Mesendoderm (in vitro differentiated cells): ENCODE results near the gene HAPLN2.
A peak's percentile ranks its signal among the peaks of the same experiment; 100 is the strongest.
"Not testable (repeated sequence)": the region's sequence is repeated elsewhere in the genome, so short reads cannot be mapped to it uniquely, and the experiment has no call there.

Experiments used
- DNase-seq: peaks from one replicate; pipeline ENCODE4 v3.0.0; 2013
- H2AK5ac ChIP-seq: 2 replicates; pipeline ENCODE4 v1.6.1; 2013; ENCODE audit warnings: low read length, inconsistent platforms
- H2BK120ac ChIP-seq: 2 replicates; pipeline ENCODE4 v1.6.1; 2013; ENCODE audit warnings: low read depth, mild to moderate bottlenecking, low read length, moderate library complexity, mixed read lengths
- H2BK15ac ChIP-seq: replicated peaks from 2 replicates; pipeline ENCODE4 v1.6.1; 2013; ENCODE audit warnings: low read depth, mild to moderate bottlenecking, moderate library complexity
- H2BK5ac ChIP-seq: 2 replicates; pipeline ENCODE4 v1.6.1; 2013; ENCODE audit warnings: low read length, inconsistent platforms
- H3K18ac ChIP-seq: 2 replicates; pipeline ENCODE4 v1.6.1; 2013; ENCODE audit warnings: mild to moderate bottlenecking, low read length, mixed read lengths
- H3K23ac ChIP-seq: one replicate; pipeline ENCODE4 v1.6.1; 2013; ENCODE audit warnings: low read length
- H3K27ac ChIP-seq: 2 replicates; pipeline ENCODE4 v1.5.1; 2013; ENCODE audit warnings: low read depth, mild to moderate bottlenecking, inconsistent platforms, low read length, moderate library complexity
- H3K27me3 ChIP-seq: 2 replicates; pipeline ENCODE4 v1.6.1; 2013; ENCODE audit warnings: low read length, control low read depth, mild to moderate bottlenecking, inconsistent platforms; ENCODE audit not compliant: insufficient read depth, poor library complexity
- H3K36me3 ChIP-seq: 2 replicates; pipeline ENCODE4 v1.6.1; 2013; ENCODE audit warnings: low read length, inconsistent platforms; ENCODE audit not compliant: control insufficient read depth, insufficient read depth
- H3K4ac ChIP-seq: one replicate; pipeline ENCODE4 v1.6.1; 2013; ENCODE audit warnings: low read depth, mild to moderate bottlenecking, low read length, moderate library complexity
- H3K4me1 ChIP-seq: 2 replicates; pipeline ENCODE4 v1.6.1; 2013; ENCODE audit warnings: low read depth, low read length, inconsistent platforms; ENCODE audit not compliant: control insufficient read depth
- H3K4me2 ChIP-seq: 2 replicates; pipeline ENCODE4 v1.6.1; 2013; ENCODE audit warnings: low read length
- H3K4me3 ChIP-seq: 2 replicates; pipeline ENCODE4 v1.5.1; 2013; ENCODE audit warnings: mild to moderate bottlenecking, low read length
- H3K56ac ChIP-seq: one replicate; pipeline ENCODE4 v1.6.1; 2013; ENCODE audit warnings: low read length
- H3K79me1 ChIP-seq: 2 replicates; pipeline ENCODE4 v1.6.1; 2013; ENCODE audit warnings: low read length, inconsistent platforms
- H3K79me2 ChIP-seq: 2 replicates; pipeline ENCODE4 v1.6.1; 2013; ENCODE audit warnings: mild to moderate bottlenecking, low read length; ENCODE audit not compliant: control insufficient read depth, insufficient read depth
- H3K9ac ChIP-seq: 2 replicates; pipeline ENCODE4 v1.6.1; 2013; ENCODE audit warnings: low read length, inconsistent platforms
- H4K5ac ChIP-seq: one replicate; pipeline ENCODE4 v1.6.1; 2013; ENCODE audit warnings: low read length
- H4K8ac ChIP-seq: one replicate; pipeline ENCODE4 v1.6.1; 2013; ENCODE audit warnings: low read depth, mild to moderate bottlenecking, control low read depth, low read length, moderate library complexity
- WGBS: extraction: QIAGEN DNeasy Blood & Tissue Kit; methylation state at CpG from one replicate; pipeline ENCODE4 v1.1.7; 2013; ENCODE audit warnings: low lambda C conversion rate, missing lambda C conversion rate; ENCODE audit not compliant: insufficient coverage; ENCODE audit errors: extremely low coverage; 5-methylcytosine and 5-hydroxymethylcytosine counted together

HAPLN2 gene

DNA sequence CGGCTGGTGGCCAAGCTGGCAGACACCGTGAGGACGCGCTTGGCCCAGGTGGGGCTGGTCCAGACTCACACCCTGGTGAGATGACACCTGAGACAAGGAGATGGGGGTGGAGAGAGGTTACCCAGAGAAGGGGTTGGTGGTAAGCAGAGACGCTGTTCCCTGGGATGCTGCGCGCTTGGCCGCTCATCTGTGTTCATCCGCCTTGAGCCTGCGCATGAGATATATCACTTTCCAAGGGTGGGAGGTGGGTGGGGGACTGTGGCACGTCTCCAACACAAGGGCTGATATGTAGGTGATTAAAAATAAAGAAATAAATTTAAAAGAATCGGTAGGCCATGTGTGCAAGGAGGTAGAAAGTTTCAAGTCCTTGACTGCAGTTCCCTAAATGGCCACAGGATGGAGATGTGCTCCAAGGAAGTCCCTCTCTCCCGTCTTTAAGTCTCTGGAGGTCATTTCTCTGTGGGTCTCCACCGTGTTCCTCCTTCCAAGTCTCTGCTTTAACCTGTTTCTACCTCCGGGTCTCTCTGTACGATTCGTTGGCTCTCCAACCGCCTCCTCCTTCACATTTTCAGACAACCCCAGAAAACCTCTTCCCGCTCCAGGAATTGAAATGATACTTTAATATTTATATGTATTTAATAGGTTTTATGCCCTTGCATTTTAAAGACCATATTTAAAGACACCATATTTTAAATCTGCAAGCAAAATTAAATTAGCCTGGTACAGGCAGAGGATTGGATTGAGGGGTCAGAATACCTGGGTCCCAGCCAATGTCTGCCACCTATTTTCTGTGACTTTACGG is 35.2 kb upstream of the HAPLN2 start:
- H3K36me3 ChIP-seq: no peaks in the 10 kb centered on the region
- no peak overlapping the region for H4K5ac ChIP-seq
- no peak overlapping the region for H2BK15ac ChIP-seq
- H2AK5ac ChIP-seq: no peak overlapping the region
- WGBS: no CpG with 5 or more reads among the region's 20 CpGs
- DNase-seq: peak; percentile 92
- no peak overlapping the region for H3K4me2 ChIP-seq
- H3K79me1 ChIP-seq: no peaks in the 10 kb centered on the region
- peaks cover 1% of the 10 kb centered on the region for H3K4me1 ChIP-seq
- no peak overlapping the region for H3K4me3 ChIP-seq
- no peaks in the 10 kb centered on the region for H3K27me3 ChIP-seq
- no peak overlapping the region for H3K23ac ChIP-seq
- no peak overlapping the region for H2BK5ac ChIP-seq
- no peak overlapping the region for H2BK120ac ChIP-seq
- peak overlapping the region; percentile 41 for H3K9ac ChIP-seq
- no peak overlapping the region for H3K18ac ChIP-seq
- no peak overlapping the region for H3K27ac ChIP-seq
- peak overlapping the region; percentile 64 for H3K56ac ChIP-seq
- H4K8ac ChIP-seq: no peak overlapping the region
- H3K4ac ChIP-seq: no peak overlapping the region
- H3K79me2 ChIP-seq: no peaks in the 10 kb centered on the region

DNA sequence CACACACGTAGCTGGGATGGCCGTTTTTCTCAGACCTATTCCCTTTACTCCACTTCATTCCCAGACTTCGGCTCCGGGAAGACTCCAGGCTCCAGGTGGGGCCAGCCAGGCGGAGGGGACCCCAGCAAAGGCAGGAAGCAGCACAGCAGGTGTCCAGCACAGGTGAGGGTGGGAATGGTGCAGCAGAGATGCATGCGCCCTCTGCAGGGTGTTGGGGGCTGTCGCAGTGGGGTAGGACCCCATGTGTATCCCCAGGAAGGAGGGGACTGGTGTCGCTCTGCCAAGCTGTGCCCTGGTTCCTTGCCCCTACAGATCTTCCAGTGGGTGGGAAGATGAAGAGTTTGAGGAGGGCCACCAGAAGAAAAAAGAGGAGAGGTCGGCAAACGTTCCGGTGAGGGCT is 34.4 kb upstream of the HAPLN2 start:
- H2BK15ac ChIP-seq: no peak overlapping the region
- WGBS: no CpG with 5 or more reads among the region's 11 CpGs
- H2BK120ac ChIP-seq: no peak overlapping the region
- H3K27me3 ChIP-seq: no peaks in the 10 kb centered on the region
- no peak overlapping the region for H3K18ac ChIP-seq
- H3K4ac ChIP-seq: no peak overlapping the region
- no peak overlapping the region for H3K4me3 ChIP-seq
- H4K5ac ChIP-seq: no peak overlapping the region
- no peak overlapping the region for H4K8ac ChIP-seq
- H2AK5ac ChIP-seq: no peak overlapping the region
- no peak overlapping the region for H3K9ac ChIP-seq
- no peak overlapping the region for H2BK5ac ChIP-seq
- H3K56ac ChIP-seq: peak overlapping the region; percentile 0
- no peaks in the 10 kb centered on the region for H3K36me3 ChIP-seq
- DNase-seq: peak; percentile 65
- H3K4me2 ChIP-seq: no peak overlapping the region
- no peaks in the 10 kb centered on the region for H3K79me2 ChIP-seq
- H3K27ac ChIP-seq: no peak overlapping the region
- peaks cover 1% of the 10 kb centered on the region for H3K4me1 ChIP-seq
- H3K79me1 ChIP-seq: no peaks in the 10 kb centered on the region
- H3K23ac ChIP-seq: no peak overlapping the region

DNA sequence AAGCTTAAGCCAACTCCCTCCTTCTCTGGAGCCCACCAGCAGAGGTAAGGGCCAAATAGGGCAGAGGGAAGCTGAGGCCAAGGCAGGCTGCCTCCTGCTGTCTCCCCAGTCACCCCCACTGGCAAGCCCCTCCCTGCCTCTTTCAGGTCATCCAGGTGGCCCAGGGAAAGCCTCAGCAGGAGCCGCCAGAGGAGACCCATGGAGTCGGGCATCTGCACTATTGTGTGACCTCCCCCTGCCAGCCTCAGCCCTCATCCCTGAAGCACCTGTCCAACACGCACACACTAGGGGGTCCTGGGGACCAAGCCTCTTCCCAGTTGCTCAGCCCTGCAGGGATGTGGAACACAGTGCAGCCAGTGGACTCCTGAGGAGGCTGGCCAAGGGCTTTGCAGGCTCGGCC is 32.9 kb upstream of the HAPLN2 start:
- Histone ChIP-seq H3K79me2 (no peaks in the 10 kb centered on the region), H3K23ac (no peak overlapping the region), H3K4me2 (no peak overlapping the region), H2BK15ac (no peak overlapping the region), H3K27ac (no peak overlapping the region), H3K56ac (no peak overlapping the region), H4K5ac (no peak overlapping the region), H2BK5ac (no peak overlapping the region), H3K79me1 (no peaks in the 10 kb centered on the region), H3K36me3 (no peaks in the 10 kb centered on the region), H3K4me1 (peaks cover 1% of the 10 kb centered on the region), H3K4ac (no peak overlapping the region), H3K18ac (no peak overlapping the region), H3K4me3 (no peak overlapping the region), H4K8ac (no peak overlapping the region), H2BK120ac (no peak overlapping the region), H3K27me3 (no peaks in the 10 kb centered on the region), H2AK5ac (no peak overlapping the region), H3K9ac (no peak overlapping the region)
- no CpG with 5 or more reads among the region's 4 CpGs for WGBS
- DNase-seq: no peak

DNA sequence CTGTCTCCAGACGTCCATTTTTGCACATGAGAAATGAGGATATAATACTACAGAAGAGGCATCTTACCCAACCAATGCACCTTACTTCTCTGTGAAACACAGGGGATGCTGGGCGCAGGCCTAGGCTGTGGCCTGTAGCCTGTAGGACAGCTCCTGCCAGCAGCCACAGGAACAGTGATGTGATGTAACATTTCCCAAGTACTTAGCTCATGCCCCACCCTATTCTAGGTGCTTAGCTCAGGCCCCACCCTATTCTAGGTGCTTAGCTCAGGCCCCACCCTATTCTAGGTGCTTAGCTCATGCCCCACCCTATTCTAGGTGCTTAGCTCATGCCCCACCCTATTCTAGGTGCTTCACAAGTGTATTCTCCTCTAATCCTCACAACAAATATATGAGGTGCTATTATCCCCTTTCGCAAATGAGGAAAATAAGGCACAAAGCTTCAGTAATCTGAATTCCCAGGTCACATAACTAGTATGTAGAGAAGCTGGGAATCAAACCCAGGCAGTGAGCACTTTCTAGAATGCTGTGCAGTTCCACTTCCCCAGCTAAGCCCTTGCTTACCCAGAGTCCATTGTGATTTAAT is 32.2 kb upstream of the HAPLN2 start:
- DNase-seq: no peak
- Histone ChIP-seq H3K27ac (no peak overlapping the region), H4K8ac (no peak overlapping the region), H3K4ac (no peak overlapping the region), H3K4me1 (peaks cover 1% of the 10 kb centered on the region), H2AK5ac (no peak overlapping the region), H4K5ac (no peak overlapping the region), H3K79me2 (no peaks in the 10 kb centered on the region), H3K27me3 (no peaks in the 10 kb centered on the region), H3K4me2 (no peak overlapping the region), H3K18ac (no peak overlapping the region), H3K56ac (no peak overlapping the region), H2BK5ac (no peak overlapping the region), H3K36me3 (no peaks in the 10 kb centered on the region), H2BK120ac (no peak overlapping the region), H2BK15ac (no peak overlapping the region), H3K4me3 (no peak overlapping the region), H3K23ac (no peak overlapping the region), H3K79me1 (no peaks in the 10 kb centered on the region), H3K9ac (no peak overlapping the region)
- no CpG with 5 or more reads among the region's 3 CpGs for WGBS

DNA sequence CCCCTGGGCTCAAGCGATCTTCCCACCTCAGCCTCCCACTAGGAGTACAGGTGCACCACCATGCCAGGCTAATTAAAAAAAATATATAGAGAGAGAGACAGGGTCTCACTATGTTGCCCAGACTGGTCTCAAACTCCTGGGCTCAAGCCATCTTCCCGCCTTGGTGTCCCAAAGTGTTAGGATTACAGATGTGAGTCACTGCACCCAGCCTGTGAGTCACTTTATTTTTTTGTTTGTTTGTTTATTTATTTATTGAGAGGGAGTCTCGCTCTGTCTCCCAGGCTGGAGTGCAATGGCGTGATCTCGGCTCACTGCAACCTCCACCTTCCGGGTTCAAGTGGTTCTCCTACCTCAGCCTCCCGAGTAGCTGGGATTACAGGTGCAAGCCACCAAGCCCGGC is 31.3 kb upstream of the HAPLN2 start:
- not testable (repeated sequence) for H3K36me3 ChIP-seq, H3K9ac ChIP-seq, H3K18ac ChIP-seq, H2BK5ac ChIP-seq, DNase-seq, H4K5ac ChIP-seq, H2AK5ac ChIP-seq, H3K27ac ChIP-seq, H3K4me2 ChIP-seq, H3K23ac ChIP-seq, H3K56ac ChIP-seq, H3K4ac ChIP-seq, H4K8ac ChIP-seq, H3K79me2 ChIP-seq, H3K4me1 ChIP-seq, H2BK15ac ChIP-seq, H2BK120ac ChIP-seq, H3K27me3 ChIP-seq, H3K79me1 ChIP-seq, H3K4me3 ChIP-seq
- WGBS: no CpG with 5 or more reads among the region's 8 CpGs
